Hepatocyte (in vitro differentiated cells): ENCODE measurements around the gene STOM. TPM values are rescaled to one million over a fixed set of nuclear protein-coding genes. Genes with fewer than 3 reads are reported as not detected.

Experiments used
- DNase-seq: peaks from one replicate; pipeline ENCODE4 v3.0.0-alpha.2; 2016; ENCODE audit warnings: low spot score
- H2AFZ ChIP-seq: fragments of 200-600 bp; sonication (generic); 2 replicates; pipeline ENCODE4 v1.6.0; 2016; ENCODE audit warnings: antibody characterized with exemption, mild to moderate bottlenecking
- H3K27ac ChIP-seq: fragments of 200-600 bp; sonication (generic); 2 replicates; pipeline ENCODE4 v1.5.1; 2016; ENCODE audit warnings: mild to moderate bottlenecking
- H3K27me3 ChIP-seq: fragments of 200-600 bp; sonication (generic); 2 replicates; pipeline ENCODE4 v1.6.1; 2016
- H3K36me3 ChIP-seq: fragments of 200-600 bp; sonication (generic); replicated peaks from 2 replicates; pipeline ENCODE4 v1.5.1; 2016; ENCODE audit warnings: low read depth; ENCODE audit not compliant: insufficient read depth
- H3K4me1 ChIP-seq: fragments of 200-600 bp; sonication (generic); 2 replicates; pipeline ENCODE4 v1.5.1; 2016; ENCODE audit warnings: mild to moderate bottlenecking, moderate library complexity; ENCODE audit not compliant: insufficient read depth
- H3K4me2 ChIP-seq: fragments of 200-600 bp; sonication (generic); 2 replicates; pipeline ENCODE4 v1.6.0; 2016
- H3K4me3 ChIP-seq: fragments of 200-600 bp; sonication (generic); 2 replicates; pipeline ENCODE4 v1.5.1; 2016; ENCODE audit warnings: mild to moderate bottlenecking
- H3K79me2 ChIP-seq: fragments of 200-600 bp; sonication (generic); 2 replicates; pipeline ENCODE4 v1.6.0; 2017; ENCODE audit warnings: mild to moderate bottlenecking
- H3K9me2 ChIP-seq: fragments of 200-600 bp; sonication (generic); replicated peaks from 2 replicates; pipeline ENCODE4 v1.6.0; 2017; ENCODE audit warnings: mild to moderate bottlenecking; ENCODE audit not compliant: insufficient read depth
- H3K9me3 ChIP-seq: fragments of 200-600 bp; sonication (generic); 2 replicates; pipeline ENCODE4 v1.5.1; 2016; ENCODE audit warnings: low read depth, mild to moderate bottlenecking
- H4K20me1 ChIP-seq: fragments of 200-600 bp; sonication (generic); 2 replicates; pipeline ENCODE4 v1.6.0; 2016; ENCODE audit warnings: mild to moderate bottlenecking; ENCODE audit not compliant: insufficient read depth, poor library complexity, severe bottlenecking
- CTCF ChIP-seq: fragments of 200-600 bp; sonication (generic); IDR thresholded peaks from 2 replicates; pipeline ENCODE4 v1.5.1; 2016; ENCODE audit warnings: antibody characterized with exemption, mild to moderate bottlenecking; ENCODE audit not compliant: poor library complexity
- EZH2 ChIP-seq: fragments of 200-600 bp; sonication (generic); IDR thresholded peaks from 2 replicates; pipeline ENCODE4 v1.6.1; 2016; ENCODE audit warnings: antibody characterized with exemption, mild to moderate bottlenecking, borderline replicate concordance
- EZH2phosphoT487 ChIP-seq: fragments of 200-600 bp; sonication (generic); IDR thresholded peaks from one replicate; pipeline ENCODE4 v1.6.1; 2018; ENCODE audit warnings: antibody characterized with exemption, mild to moderate bottlenecking, low read depth, moderate library complexity; ENCODE audit not compliant: unreplicated experiment, severe bottlenecking
- WGBS: methylation state at CpG from one replicate; pipeline ENCODE4 v1.1.6; 2016; ENCODE audit warnings: low lambda C conversion rate; ENCODE audit errors: missing lambda C conversion rate; 5-methylcytosine and 5-hydroxymethylcytosine counted together
- polyA plus RNA-seq: library from polyadenylated mRNA; unstranded; fragments of >200 nt; fragmentation: Nextera tagmentation; extraction: Ambion mirVana; gene quantifications from 2 replicates; pipeline ENCODE4 v1.2.1, GENCODE V29; 2016
- total RNA-seq: library from RNA; depleted of rRNA; stranded (reverse); fragments of >200 nt; gene quantifications from 2 replicates; pipeline ENCODE4 v1.2.3, GENCODE V29; 2014

Gene STOM
- total and polyA plus RNA-seq, 2 experiments from 2014 or later, result 85.5 to 130 TPM

DNA sequence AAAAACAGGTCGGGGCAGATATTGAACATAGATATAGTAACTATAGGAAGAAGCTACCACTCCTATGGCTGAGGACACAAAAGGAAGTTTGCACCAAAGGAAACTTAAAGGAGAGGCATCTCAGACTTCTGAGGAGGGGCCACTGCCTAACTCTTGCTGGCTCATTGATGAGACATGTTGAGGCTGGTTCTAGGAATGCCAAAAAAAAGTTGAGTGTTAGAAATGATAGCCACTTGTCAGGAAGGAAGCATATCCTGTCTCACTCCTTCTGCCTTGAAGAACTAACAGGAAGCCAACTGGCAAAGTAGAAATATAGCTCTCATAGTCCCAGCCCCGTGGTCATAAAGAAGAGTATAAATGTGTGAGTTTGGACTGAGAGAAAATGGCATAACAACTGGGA lies 23.3 kb upstream of the STOM start:
- Histone ChIP-seq H3K27me3 (no peaks in the 10 kb centered on the region), H3K4me1 (no peaks in the 10 kb centered on the region), H3K4me3 (no peak overlapping the region), H4K20me1 (no peaks in the 10 kb centered on the region), H3K9me3 (no peaks in the 10 kb centered on the region), H3K9me2 (no peaks in the 10 kb centered on the region), H2AFZ (no peak overlapping the region), H3K4me2 (no peak overlapping the region), H3K79me2 (no peaks in the 10 kb centered on the region), H3K36me3 (no peaks in the 10 kb centered on the region), H3K27ac (no peak overlapping the region)
- TF ChIP-seq CTCF (no peak), EZH2phosphoT487 (no peak)
- DNase-seq, result no peak
- 92% methylated on average over 2 of the region's 2 CpGs for WGBS

- Histone ChIP-seq H4K20me1 (no peaks in the 10 kb centered on the region), H2AFZ (no peak overlapping the region), H3K79me2 (no peaks in the 10 kb centered on the region), H3K27ac (no peak overlapping the region), H3K9me3 (no peaks in the 10 kb centered on the region), H3K4me1 (no peaks in the 10 kb centered on the region), H3K36me3 (no peaks in the 10 kb centered on the region), H3K4me3 (no peak overlapping the region), H3K9me2 (no peaks in the 10 kb centered on the region), H3K4me2 (no peak overlapping the region), H3K27me3 (no peaks in the 10 kb centered on the region)
- no peak for DNase-seq
- WGBS, result 82% methylated on average over 1 of the region's 1 CpG
- no peak for TF ChIP-seq CTCF
- TF ChIP-seq EZH2, result no peak
- no peak for TF ChIP-seq EZH2phosphoT487
Measured at GRCh38 chr9:121390372-121390771, 20.3 kb upstream of the STOM start.

GRCh38 chr9:121388140-121388905 lies 18.3 kb upstream of the STOM start:
- 82% methylated on average over 4 of the region's 4 CpGs for WGBS
- H3K36me3 ChIP-seq, result no peaks in the 10 kb centered on the region

More at GRCh38 chr9:121388140-121388905, 18.3 kb upstream of the STOM start:
- no peak overlapping the region for H3K4me3 ChIP-seq
- no peaks in the 10 kb centered on the region for H3K27me3 ChIP-seq
- no peak overlapping the region for H3K4me2 ChIP-seq
- H2AFZ ChIP-seq, result no peak overlapping the region
- no peak for DNase-seq
- H3K79me2 ChIP-seq, result no peaks in the 10 kb centered on the region
- no peaks in the 10 kb centered on the region for H3K4me1 ChIP-seq
- no peaks in the 10 kb centered on the region for H3K9me2 ChIP-seq
- no peak overlapping the region for H3K27ac ChIP-seq
- TF ChIP-seq EZH2phosphoT487 (no peak), CTCF (no peak), EZH2 (no peak)
- no peaks in the 10 kb centered on the region for H3K9me3 ChIP-seq
- H4K20me1 ChIP-seq, result no peaks in the 10 kb centered on the region
